Ramos (cell line): ENCODE results near the gene PDE4A.
"Not testable (repeated sequence)": the region's sequence is repeated elsewhere in the genome, so short reads cannot be mapped to it uniquely, and the experiment has no call there.

Source experiments
- in situ Hi-C: fragments of 300-500 bp; cut with MboI; formaldehyde crosslinking; loops from one replicate; pipeline ENCODE4 v1.14.3; 2022; ENCODE audit warnings: low sequenced_read_pairs; ENCODE audit not compliant: unreplicated experiment

PDE4A gene

GRCh38 chr19:10402441-10403038 lies 17.8 kb upstream of the PDE4A start:
- in situ Hi-C loops = no loop called here

- in situ Hi-C loops = no loop called here
Measured at GRCh38 chr19:10403137-10404021, 17.0 kb upstream of the PDE4A start, which contains the start of gene CDC37. TSS of gene CDC37 (minus strand) at chr19:10403542. CDS start at chr19:10403479, 63 bp downstream.

- in situ Hi-C loops = no loop called here
Measured at GRCh38 chr19:10404888-10405820, 15.2 kb upstream of the PDE4A start.

- in situ Hi-C loops = no loop called here
Measured at GRCh38 chr19:10406191-10406590, 14.1 kb upstream of the PDE4A start.

GRCh38 chr19:10407096-10407495 lies 13.2 kb upstream of the PDE4A start:
- in situ Hi-C loops = no loop called here

DNA sequence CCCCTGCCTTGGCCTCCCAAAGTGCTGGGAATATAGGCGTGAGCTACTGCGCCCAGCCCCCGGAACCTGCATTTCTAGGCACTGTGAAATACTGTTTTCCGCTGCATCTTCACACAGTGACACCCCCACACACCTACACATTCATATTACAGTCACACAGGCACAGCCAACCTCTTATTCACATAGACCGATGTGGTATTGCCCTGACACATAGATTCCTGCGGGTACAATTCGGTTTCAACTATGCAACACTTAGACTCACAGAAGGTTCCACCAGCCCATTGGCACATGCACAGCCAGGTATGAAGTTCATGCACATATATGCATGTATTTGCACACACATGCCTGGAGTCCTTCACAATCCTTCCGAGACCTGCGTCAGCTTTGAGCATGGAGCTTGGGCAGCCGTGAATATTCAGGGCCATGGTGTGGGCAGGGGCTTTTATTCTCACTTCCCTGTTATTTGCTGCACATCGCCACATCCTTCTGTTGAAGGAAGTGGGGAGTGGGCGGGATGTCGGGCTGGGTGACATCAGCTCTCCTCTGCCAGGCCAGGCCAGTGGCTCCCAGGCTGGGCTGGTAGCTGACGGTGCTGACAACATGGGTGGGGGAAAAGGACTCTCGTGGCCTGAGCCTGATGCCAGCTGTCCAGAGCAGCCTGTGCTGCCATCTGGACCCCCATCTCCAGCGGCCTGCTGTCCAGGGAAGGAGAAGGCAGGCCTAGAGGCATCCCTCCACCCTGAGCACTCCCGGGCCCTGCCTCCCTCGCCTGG lies 11.6 kb upstream of the PDE4A start:
- in situ Hi-C loops = no loop called here

- in situ Hi-C loops = not testable (repeated sequence)
Measured at GRCh38 chr19:10411224-10411623, 9.1 kb upstream of the PDE4A start.

DNA sequence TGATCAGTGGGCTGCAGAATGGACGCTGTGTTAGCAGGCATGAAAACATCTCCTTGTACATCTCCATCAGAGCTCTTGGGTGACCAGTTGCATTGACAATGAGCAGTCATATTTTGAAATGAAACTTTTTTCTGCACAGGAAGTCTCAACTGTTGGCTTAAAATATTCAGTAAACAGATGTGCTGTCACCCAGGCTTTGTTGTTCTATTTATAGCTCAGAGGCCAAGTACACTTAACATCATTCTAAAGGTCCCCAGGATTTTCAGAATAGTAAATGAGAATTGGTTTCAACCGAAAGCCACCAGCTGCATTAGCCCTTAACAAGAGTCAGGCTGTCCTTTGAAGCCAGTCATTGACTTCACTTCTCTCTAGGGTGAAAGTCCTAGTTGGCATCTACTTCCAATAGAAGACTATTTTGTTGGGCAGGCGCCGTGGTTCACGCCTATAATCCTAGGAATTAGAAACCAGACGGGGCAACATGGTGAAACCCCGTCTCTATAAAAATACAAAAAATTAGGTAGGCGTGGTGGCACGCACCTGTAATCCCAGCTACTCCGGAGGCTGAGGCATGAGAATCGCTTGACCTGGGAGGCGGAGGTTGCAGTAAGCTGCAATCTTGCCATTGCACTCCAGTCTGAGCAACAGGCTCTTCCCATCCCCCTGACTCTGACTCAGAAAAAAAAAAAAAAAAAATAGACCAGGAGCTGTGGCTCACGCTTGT lies 7.9 kb upstream of the PDE4A start:
- in situ Hi-C loops = no loop called here

DNA sequence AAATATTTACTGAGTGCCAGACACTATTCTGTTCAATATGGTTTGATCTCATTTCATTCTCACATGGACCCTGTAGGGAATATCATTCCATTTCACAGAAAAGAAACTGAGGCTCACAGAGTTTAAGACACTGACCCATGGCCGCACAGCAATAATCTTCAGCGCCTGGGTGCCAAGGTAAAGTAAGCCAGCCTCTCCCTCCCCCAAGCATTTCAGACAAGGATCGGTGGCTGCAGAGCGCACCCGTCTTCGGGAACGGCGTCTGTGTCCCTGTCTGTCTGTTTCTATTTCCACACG lies 4.3 kb upstream of the PDE4A start:
- in situ Hi-C loops = no loop called here

GRCh38 chr19:10416380-10417257 lies 3.7 kb upstream of the PDE4A start:
- in situ Hi-C loops = no loop called here

DNA sequence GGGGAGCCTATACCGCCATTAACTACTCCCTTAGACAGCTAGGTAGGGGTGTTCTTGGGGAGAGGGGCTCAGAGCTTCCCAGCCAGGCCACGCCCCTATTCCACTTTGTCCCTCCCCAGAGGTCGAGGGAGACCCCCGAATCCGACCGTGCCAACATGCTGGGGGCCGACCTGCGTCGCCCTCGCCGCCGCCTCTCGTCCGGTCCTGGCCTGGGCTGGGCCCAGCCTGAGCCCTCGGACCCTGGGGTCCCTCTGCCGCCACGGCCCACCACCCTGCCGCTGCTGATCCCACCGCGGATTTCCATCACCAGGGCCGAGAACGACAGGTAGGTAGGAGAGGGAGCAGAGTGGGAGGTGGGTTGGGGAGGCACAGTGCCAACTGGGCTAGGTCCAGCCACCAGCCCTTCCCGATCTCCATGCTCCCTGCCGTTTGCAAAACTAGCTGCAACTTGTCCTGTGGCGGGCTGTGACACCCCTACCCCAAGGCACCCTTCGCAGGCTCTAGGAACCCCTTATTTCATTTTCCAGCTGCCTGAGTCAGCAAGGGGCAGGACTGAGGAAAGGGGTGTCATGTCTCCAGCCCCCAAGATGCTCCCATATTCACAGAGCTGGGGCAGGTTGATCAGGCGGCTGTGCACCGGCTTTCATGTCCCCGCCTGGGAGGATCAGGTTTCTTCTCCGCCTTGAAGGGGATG lies 2.6 kb upstream of the PDE4A start:
- in situ Hi-C loops = no loop called here

DNA sequence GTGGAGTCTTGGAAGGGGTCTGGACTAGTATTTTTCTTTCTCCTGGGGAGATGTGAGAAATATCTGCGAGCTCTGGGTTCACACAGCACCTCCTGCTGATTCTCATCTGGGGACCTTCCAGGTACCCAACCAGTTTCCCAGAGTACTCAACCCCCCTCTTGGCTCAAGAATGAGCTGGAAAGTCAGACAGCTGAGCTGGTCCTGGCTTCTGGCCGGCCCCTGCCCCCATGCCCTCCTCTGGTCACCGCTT lies 2.2 kb upstream of the PDE4A start:
- in situ Hi-C loops = no loop called here

- in situ Hi-C loops = no loop called here
Measured at GRCh38 chr19:10418485-10419199, 1.7 kb upstream of the PDE4A start.

DNA sequence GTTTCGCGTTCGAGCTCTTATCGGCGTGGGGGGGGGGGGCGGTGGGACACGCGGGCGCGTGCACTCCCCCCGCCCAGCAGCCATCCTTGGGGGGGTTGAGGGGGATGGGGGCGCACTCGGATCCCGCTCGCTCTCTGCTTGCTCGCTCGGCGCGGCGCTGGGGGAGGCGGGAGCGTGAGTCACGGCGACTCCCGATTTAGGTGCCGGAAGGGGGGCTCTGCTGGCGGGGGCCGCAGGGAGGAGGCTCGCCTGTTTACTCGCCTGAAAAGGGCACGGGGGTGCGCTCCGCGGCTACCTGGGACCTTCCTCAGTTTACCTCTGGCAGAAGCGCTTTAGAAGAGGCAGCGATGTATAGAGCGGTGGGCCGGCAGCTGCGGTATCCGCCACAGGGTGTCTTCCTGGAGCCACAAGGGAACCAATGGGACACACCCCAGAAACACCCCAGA lies 1.1 kb upstream of the PDE4A start:
- in situ Hi-C loops = no loop called here

DNA sequence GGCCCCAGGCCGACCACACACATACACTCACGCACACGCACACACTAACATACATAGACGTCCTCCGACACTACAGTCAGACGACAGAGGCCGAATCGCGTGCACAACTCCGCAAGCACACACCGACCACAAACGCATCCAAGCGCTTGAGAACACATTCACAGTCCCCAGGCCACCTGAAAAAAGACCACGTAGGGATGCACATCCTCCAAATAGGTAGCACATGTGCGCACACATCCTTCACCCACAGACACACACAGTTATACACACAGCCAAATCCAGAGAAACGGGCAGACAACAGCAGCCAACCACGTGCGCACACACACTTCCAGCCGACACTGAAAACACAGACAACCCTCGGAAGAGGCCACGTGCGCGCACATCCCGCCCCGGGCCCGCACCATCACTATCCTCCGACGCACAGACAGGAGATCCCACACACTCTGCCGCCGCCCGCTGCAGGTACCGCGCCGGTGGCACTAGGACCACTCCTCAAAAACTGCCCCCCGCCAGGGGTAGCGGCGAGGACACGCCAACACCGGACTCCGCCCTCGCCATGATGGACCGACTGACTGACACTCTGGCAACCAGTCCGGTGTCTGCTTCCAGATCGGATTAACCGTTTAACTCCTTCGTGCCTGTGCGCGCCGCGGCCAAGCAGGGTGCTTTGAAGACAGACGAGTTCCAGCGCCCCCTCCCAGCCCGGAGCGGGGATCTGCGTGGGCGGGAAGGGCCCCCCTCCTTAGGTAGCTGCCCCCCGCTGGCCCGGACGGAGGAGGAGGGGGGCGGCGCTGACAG lies 493 bp upstream of the PDE4A start:
- in situ Hi-C loops = no loop called here

DNA sequence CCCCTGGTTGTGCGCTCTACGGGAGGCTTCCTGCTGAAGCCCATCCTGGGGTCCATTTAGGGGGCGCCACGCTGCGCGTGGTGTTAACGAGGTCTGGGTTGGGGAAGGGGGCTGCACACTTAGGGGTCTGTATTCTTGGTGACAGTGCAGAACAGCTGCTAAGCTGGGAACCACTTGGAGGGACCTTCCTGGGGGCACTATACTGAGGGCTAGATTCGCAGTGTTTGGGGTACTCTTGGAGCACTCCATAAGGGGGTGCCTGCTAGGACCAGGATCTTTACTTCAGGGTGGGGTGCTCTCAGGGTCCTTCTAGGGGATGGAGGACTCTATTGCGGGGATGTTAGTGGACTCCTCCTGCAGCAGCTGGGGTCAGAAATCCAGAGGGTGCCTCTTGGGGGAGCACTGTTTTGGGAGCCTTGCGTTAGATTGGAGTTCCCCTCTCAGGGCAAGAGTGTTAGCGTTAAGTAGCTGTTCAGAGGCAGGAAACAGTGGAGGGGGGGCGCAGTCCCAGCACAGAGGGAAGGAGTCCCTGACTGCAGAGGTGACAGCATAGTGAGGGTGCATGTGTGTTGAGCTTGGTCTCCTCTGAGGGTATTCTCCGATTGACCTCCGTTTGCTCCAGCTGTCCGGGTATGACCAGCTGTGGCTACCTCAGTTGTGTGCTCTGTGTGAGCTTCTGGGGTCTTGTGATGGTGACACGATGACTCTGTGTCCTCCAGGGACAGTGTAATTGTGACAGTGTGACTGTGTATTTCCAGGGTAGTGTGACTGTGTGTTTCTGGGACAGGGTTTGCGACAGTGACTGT lies 1.1 kb downstream of the PDE4A start:
- in situ Hi-C loops = no loop called here
